Measurements from ENCODE around the gene GRHL1. TPM values are rescaled to one million over a fixed set of nuclear protein-coding genes. Genes with fewer than 3 reads are reported as not detected.
"Not testable (repeated sequence)": the region's sequence is repeated elsewhere in the genome, so short reads cannot be mapped to it uniquely, and the experiment has no call there.

The GRHL1 gene
- total RNA-seq, 1 experiment from 2014 or later: 0.96 TPM

DNA sequence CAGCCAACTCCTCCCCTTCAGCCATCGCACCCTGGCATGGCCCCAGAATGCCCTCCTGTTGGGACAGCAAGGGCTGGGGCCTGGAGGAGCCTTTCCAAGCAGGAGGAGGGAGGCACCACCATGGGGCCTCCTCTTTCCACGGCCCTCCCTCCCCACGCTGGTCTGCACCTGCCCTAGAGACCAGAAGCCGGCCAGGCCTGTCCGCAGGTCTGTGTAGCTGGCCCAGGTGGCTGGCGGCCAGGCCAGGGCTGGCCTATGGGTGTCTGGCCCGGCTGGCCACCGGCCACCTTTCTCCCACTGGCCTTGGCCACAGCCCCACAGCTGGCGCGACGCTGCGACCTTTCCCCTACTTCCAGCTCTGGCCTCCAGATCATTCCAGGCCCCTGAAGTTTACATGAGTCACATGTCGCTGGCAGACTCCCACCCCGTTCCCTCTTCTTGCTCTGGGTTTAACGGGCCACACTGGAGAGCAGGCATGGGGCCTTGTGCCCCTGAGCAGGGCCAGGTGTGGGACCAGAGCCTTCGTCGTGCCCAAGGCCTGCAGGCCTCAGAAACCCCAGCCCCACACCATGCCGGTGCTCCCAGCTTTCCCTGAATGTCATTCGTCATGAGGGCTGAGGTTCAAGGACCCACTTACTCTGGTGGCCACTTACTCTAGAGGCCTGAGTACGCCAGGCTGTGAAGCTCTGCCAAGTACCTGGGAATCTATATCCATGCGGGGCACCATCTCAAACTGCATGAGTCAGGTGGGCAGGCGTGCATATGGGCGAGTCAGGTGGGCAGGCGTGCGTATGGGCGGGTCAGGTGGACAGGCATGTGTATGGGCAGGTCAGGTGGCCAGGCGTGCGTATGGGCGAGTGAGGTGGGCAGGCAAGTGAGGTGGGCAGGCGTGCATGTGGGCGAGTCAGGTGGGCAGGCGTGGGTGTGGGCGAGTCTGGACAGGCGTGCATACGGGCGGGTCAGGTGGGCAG, 58.6 kb downstream of the GRHL1 start:
- intact Hi-C loops (cut with micrococcal nuclease): no loop called here
- ChIA-PET CTCF (no interaction called here), POLR2A (interaction anchor here (0.6 to 0.7 kb wide), 2 partner anchors 114 to 460 kb away, joined by 3 read pairs; no protein-coding TSS in a partner anchor)
- no peak for DNase-seq (ENCODE audit: unreplicated experiment)
- TF ChIP-seq, protein P1, sequence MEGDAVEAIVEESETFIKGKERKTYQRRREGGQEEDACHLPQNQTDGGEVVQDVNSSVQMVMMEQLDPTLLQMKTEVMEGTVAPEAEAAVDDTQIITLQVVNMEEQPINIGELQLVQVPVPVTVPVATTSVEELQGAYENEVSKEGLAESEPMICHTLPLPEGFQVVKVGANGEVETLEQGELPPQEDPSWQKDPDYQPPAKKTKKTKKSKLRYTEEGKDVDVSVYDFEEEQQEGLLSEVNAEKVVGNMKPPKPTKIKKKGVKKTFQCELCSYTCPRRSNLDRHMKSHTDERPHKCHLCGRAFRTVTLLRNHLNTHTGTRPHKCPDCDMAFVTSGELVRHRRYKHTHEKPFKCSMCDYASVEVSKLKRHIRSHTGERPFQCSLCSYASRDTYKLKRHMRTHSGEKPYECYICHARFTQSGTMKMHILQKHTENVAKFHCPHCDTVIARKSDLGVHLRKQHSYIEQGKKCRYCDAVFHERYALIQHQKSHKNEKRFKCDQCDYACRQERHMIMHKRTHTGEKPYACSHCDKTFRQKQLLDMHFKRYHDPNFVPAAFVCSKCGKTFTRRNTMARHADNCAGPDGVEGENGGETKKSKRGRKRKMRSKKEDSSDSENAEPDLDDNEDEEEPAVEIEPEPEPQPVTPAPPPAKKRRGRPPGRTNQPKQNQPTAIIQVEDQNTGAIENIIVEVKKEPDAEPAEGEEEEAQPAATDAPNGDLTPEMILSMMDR (IDR thresholded peaks at IDR 0.05; ENCODE audit: unreplicated experiment): no peak
- H3K9me3 Mint-ChIP-seq (ENCODE audit: unreplicated experiment): no peaks in the 10 kb centered on the region
- no peak overlapping the region for H3K27ac Mint-ChIP-seq (ENCODE audit: low read depth, unreplicated experiment)
- H3K4me1 Mint-ChIP-seq (ENCODE audit: insufficient read depth, unreplicated experiment): no peaks in the 10 kb centered on the region
- no TSS peak for BruUV-seq (replicated peaks)
- H3K4me3 Mint-ChIP-seq (ENCODE audit: unreplicated experiment): no peak overlapping the region
- no peaks in the 10 kb centered on the region for H3K36me3 Mint-ChIP-seq (ENCODE audit: insufficient read depth, unreplicated experiment)
- H3K27me3 Mint-ChIP-seq (ENCODE audit: insufficient read depth, unreplicated experiment): no peaks in the 10 kb centered on the region

DNA sequence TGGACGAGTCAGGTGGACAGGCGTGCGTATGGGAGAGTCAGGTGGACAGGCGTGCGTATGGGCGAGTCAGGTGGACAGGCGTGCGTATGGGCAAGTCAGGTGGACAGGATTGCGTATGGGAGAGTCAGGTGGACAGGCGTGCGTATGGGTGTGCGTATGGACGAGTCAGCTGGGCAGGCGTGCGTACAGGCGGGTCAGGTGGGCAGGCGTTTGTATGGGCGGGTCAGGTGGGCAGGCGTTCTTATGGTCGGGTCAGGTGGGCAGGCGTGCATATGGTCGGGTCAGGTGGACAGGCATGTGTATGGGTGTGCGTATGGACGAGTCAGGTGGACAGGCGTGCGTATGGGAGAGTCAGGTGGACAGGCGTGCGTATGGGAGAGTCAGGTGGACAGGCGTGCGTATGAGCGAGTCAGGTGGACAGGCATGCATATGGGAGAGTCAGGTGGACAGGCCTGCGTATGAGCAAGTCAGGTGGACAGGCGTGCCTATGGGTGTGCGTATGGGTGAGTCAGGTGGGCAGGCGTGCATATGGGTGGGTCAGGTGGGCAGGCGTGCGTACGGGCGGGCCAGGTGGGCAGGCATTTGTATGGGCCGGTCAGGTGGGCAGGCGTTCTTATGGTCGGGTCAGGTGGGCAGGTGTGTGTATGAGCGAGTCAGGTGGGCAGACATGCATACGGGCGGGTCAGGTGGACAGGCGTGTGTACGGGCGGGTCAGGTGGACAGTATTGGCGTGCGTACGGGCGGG, 59.5 kb downstream of the GRHL1 start:
- H3K9me3 Mint-ChIP-seq (ENCODE audit: unreplicated experiment); H3K36me3 Mint-ChIP-seq (ENCODE audit: insufficient read depth, unreplicated experiment); BruUV-seq (replicated peaks); CTCF ChIA-PET; H3K27ac Mint-ChIP-seq (ENCODE audit: low read depth, unreplicated experiment); POLR2A ChIA-PET; DNase-seq (ENCODE audit: unreplicated experiment); intact Hi-C loops (cut with micrococcal nuclease); H3K4me1 Mint-ChIP-seq (ENCODE audit: insufficient read depth, unreplicated experiment); H3K27me3 Mint-ChIP-seq (ENCODE audit: insufficient read depth, unreplicated experiment); H3K4me3 Mint-ChIP-seq (ENCODE audit: unreplicated experiment): not testable (repeated sequence)

DNA sequence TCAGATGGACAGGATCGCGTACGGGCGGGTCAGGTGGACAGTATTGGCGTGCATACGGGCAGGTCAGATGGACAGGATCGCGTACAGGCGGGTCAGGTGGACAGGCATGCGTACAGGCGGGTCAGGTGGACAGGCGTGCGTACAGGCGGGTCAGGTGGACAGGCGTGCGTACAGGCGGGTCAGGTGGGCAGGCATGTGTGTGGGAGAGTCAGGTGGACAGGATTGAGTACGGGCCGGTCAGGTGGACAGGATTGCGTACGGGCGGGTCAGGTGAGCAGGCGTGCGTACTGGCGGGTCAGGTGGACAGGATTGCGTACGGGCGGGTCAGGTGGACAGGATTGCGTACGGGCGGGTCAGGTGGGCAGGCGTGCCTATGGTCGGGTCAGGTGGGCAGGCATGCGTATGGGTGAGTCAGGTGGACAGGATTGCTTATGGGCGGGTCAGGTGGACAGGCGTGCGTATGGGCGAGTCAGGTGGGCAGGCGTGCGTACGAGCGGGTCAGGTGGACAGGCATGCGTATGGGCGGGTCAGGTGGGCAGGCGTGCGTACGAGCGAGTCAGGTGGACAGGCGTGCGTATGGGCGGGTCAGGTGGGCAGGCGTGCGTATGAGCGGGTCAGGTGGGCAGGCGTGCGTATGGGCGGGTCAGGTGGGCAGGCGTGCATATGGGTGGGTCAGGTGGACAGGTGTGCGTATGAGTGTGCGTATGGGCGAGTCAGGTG, 60.3 kb downstream of the GRHL1 start:
- DNase-seq (ENCODE audit: unreplicated experiment); H3K9me3 Mint-ChIP-seq (ENCODE audit: unreplicated experiment); H3K27ac Mint-ChIP-seq (ENCODE audit: low read depth, unreplicated experiment); H3K36me3 Mint-ChIP-seq (ENCODE audit: insufficient read depth, unreplicated experiment); H3K4me1 Mint-ChIP-seq (ENCODE audit: insufficient read depth, unreplicated experiment); H3K27me3 Mint-ChIP-seq (ENCODE audit: insufficient read depth, unreplicated experiment); CTCF ChIA-PET; POLR2A ChIA-PET; H3K4me3 Mint-ChIP-seq (ENCODE audit: unreplicated experiment); BruUV-seq (replicated peaks); intact Hi-C loops (cut with micrococcal nuclease): not testable (repeated sequence)

DNA sequence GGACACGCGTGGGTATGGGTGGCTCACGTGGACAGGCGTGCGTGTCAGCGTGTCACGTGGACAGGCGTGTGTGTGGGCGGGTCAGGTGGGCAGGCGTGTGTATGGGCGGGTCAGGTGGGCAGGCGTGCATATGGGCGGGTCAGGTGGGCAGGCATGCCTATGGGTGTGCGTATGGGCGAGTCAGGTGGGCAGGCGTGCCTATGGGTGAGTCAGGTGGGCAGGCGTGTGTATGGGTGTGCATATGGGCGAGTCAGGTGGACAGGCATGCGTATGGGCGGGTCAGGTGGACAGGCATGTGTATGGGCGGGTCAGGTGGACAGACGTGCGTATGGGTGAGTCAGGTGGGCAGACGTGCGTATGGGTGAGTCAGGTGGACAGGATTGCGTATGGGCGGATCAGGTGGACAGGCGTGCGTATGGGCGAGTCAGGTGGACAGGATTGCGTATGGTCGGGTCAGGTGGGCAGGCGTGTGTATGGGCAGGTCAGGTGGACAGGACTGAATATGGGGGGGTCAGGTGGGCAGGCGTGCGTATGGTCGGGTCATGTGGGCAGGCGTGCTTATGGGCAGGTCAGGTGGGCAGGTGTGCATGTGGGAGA, 61.0 kb downstream of the GRHL1 start:
- not testable (repeated sequence) for BruUV-seq (replicated peaks)

DNA sequence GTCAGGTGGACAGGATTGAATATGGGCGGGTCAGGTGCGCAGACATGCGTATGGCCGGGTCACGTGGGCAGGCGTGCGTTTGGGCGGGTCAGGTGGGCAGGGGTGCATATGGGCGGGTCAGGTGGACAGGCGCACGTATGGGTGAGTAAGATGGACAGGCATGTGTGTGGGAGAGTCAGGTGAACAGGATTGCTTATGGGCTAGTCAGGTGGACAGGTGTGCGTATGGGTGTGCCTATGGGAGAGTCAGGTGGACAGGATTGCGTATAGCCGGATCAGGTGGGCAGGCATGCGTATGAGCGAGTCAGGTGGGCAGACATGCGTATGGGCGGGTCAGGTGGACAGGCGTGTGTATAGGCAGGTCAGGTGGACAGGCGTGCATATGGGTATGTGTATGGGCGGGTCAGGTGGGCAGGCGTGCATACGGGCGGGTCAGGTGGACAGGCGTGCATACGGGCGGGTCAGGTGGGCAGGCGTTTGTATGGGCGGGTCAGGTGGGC, 61.5 kb downstream of the GRHL1 start:
- Mint-ChIP-seq H3K36me3 (ENCODE audit: insufficient read depth, unreplicated experiment) (no peaks in the 10 kb centered on the region), H3K27me3 (ENCODE audit: insufficient read depth, unreplicated experiment) (no peaks in the 10 kb centered on the region), H3K4me1 (ENCODE audit: insufficient read depth, unreplicated experiment) (no peaks in the 10 kb centered on the region), H3K4me3 (ENCODE audit: unreplicated experiment) (no peak overlapping the region), H3K9me3 (ENCODE audit: unreplicated experiment) (no peaks in the 10 kb centered on the region), H3K27ac (ENCODE audit: low read depth, unreplicated experiment) (no peak overlapping the region)
- ChIA-PET POLR2A (no interaction called here), CTCF (no interaction called here)
- TF ChIP-seq, protein P1 (IDR thresholded peaks at IDR 0.05; ENCODE audit: unreplicated experiment): no peak
- intact Hi-C loops (cut with micrococcal nuclease): no loop called here
- DNase-seq (ENCODE audit: unreplicated experiment): no peak
- no TSS peak for BruUV-seq (replicated peaks)

More for the DNA sequence above, 61.0 kb downstream of the GRHL1 start:
- intact Hi-C loops (cut with micrococcal nuclease); POLR2A ChIA-PET; H3K36me3 Mint-ChIP-seq (ENCODE audit: insufficient read depth, unreplicated experiment); H3K4me1 Mint-ChIP-seq (ENCODE audit: insufficient read depth, unreplicated experiment); H3K4me3 Mint-ChIP-seq (ENCODE audit: unreplicated experiment); H3K9me3 Mint-ChIP-seq (ENCODE audit: unreplicated experiment); CTCF ChIA-PET; H3K27me3 Mint-ChIP-seq (ENCODE audit: insufficient read depth, unreplicated experiment); H3K27ac Mint-ChIP-seq (ENCODE audit: low read depth, unreplicated experiment): not testable (repeated sequence)
- peak; percentile 21 for DNase-seq (ENCODE audit: unreplicated experiment)

DNA sequence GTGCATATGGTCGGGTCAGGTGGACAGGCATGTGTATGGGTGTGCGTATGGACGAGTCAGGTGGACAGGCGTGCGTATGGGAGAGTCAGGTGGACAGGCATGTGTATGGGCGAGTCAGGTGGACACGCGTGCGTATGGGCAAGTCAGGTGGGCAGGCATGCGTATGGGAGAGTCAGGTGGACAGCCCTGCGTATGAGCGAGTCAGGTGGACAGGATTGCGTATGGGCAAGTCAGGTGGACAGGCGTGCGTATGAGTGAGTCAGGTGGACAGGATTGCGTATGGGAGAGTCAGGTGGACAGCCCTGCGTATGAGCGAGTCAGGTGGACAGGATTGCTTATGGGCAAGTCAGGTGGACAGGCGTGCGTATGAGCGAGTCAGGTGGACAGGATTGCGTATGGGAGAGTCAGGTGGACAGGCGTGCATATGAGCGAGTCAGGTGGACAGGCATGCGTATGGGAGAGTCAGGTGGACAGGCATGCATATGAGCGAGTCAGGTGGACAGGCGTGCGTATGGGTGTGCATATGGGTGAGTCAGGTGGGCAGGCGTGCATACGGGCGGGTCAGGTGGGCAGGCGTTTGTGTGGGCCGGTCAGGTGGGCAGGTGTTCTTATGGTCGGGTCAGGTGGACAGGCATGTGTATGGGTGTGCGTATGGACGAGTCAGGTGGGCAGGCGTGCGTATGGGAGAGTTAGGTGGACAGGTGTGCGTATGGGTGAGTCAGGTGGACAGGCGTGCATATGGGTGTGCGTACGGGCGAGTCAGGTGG, 62.3 kb downstream of the GRHL1 start:
- H3K4me1 Mint-ChIP-seq (ENCODE audit: insufficient read depth, unreplicated experiment); POLR2A ChIA-PET; BruUV-seq (replicated peaks); H3K4me3 Mint-ChIP-seq (ENCODE audit: unreplicated experiment); H3K36me3 Mint-ChIP-seq (ENCODE audit: insufficient read depth, unreplicated experiment); intact Hi-C loops (cut with micrococcal nuclease); DNase-seq (ENCODE audit: unreplicated experiment); H3K9me3 Mint-ChIP-seq (ENCODE audit: unreplicated experiment); CTCF ChIA-PET; H3K27me3 Mint-ChIP-seq (ENCODE audit: insufficient read depth, unreplicated experiment); H3K27ac Mint-ChIP-seq (ENCODE audit: low read depth, unreplicated experiment): not testable (repeated sequence)
